DND-41 (cell line): ENCODE results near the gene TTC14.

Experiments used
- EZH2 ChIP-seq: IDR thresholded peaks from 3 replicates; pipeline ENCODE4 v1.6.1; 2012; ENCODE audit warnings: borderline replicate concordance, low read depth, mild to moderate bottlenecking, moderate library complexity, low read length, inconsistent platforms; ENCODE audit not compliant: severe bottlenecking
- TF ChIP-seq, protein P1 (sequence below): IDR thresholded peaks from 2 replicates; pipeline ENCODE4 v1.5.1; 2012; ENCODE audit warnings: borderline replicate concordance, low read length, moderate library complexity, mild to moderate bottlenecking; ENCODE audit not compliant: poor library complexity, severe bottlenecking; ENCODE audit errors: extremely low read depth

DNA sequence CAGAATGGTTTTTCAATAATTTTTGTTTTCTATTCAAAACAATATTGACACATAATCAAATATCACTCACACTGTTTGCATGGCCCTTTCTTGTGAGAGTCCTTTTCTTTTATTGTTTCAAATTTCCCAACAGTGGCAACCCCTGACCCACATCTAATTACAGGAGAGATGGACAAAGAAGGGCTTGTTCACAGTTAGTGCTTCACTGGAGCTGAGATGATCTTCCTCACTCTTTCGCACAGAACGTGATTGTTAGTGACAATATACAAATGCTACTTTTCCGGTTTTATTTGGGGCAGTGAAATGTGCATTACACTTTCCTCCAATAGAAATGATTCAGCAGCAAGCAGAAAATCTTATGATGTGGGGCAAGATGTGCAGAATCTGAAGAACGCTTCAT, 38.6 kb upstream of the TTC14 start:
- TF ChIP-seq EZH2, result no peak
- TF ChIP-seq, protein P1, sequence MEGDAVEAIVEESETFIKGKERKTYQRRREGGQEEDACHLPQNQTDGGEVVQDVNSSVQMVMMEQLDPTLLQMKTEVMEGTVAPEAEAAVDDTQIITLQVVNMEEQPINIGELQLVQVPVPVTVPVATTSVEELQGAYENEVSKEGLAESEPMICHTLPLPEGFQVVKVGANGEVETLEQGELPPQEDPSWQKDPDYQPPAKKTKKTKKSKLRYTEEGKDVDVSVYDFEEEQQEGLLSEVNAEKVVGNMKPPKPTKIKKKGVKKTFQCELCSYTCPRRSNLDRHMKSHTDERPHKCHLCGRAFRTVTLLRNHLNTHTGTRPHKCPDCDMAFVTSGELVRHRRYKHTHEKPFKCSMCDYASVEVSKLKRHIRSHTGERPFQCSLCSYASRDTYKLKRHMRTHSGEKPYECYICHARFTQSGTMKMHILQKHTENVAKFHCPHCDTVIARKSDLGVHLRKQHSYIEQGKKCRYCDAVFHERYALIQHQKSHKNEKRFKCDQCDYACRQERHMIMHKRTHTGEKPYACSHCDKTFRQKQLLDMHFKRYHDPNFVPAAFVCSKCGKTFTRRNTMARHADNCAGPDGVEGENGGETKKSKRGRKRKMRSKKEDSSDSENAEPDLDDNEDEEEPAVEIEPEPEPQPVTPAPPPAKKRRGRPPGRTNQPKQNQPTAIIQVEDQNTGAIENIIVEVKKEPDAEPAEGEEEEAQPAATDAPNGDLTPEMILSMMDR, result no peak
